GM19372 (cell line): ENCODE results near the gene UBR4.

ENCODE experiments used
- ATAC-seq: cut with Tn5 transposase; IDR thresholded peaks from one replicate; pipeline ENCODE4 v1.9.1; 2021; ENCODE audit warnings: mild to moderate bottlenecking, low read depth, moderate library complexity; ENCODE audit not compliant: unreplicated experiment

Gene UBR4

DNA sequence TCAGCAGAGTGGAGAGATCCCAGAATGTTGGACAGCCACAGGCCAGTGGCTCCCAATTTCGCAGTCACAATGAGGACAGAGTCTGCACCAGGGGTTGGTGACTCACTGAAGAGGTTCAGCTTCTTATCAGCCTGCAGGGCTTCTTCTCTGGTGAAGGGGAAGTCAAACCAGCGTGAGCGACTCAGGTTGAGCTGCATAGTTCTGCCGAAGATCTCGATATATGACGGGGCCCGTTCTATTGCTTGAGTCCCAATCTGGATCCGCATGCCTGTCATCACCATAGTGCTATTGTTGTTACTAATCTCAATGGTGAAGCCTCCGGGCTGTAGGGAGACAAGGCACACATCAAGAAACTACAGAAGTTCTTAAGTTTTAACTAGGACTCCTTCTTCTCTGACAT is 58.5 kb downstream of the UBR4 start:
- no peak for ATAC-seq

GRCh38 chr1:19149736-19150135 is 60.3 kb downstream of the UBR4 start:
- no peak for ATAC-seq

GRCh38 chr1:19140465-19140864 is 69.6 kb downstream of the UBR4 start:
- ATAC-seq: no peak

GRCh38 chr1:19139711-19140110 is 70.4 kb downstream of the UBR4 start:
- ATAC-seq: no peak

DNA sequence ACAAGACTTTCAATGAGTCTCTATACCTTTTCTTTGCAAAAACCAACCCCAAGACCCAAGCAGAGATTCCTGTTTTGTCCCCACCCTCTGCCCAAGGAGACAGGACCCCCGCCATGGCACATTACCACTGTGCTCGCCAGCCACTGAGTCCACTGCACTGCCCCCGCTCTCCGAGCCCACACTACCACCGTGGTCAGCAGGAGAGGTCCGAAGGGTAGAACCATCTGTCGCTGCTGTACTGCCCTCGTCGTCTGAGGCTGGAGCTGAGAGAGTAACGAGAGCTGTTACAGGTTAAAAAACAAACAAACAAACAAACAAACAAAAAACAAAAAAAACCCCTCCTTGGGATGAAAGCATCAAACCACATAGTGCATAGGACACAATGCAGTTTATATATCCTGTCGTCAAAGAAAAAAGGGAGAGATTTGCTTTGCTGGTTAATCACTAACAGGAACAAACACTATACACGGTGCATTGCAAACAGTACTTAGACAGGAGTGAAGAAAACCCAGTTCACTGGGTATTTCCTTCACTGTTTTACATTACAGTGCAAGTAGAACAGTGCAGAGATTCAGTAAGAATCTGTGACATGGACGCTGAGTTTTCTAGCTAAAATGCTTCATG is 71.0 kb downstream of the UBR4 start:
- no peak for ATAC-seq

GRCh38 chr1:19138331-19138730 is 71.7 kb downstream of the UBR4 start:
- no peak for ATAC-seq

GRCh38 chr1:19137158-19137557 is 72.9 kb downstream of the UBR4 start:
- no peak for ATAC-seq

DNA sequence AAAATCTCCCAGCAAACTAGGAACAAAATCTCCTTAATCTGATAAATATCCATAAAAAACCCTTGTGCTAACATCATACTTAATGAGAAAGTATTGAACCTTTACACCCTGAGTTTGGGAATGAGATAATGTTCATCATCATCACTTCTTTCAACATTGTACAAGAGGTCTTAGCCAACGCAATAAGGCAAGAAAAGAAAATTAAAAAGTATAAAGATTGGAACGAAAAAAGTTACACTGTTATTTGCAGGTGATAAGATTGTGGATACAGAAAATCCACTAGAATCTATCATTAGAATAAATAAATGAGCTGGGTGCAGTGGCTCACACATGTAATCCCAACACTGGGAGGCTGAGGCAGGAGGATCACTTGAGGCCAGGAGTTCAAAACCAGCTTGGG is 76.7 kb downstream of the UBR4 start:
- no peak for ATAC-seq

GRCh38 chr1:19130468-19130867 is 79.6 kb downstream of the UBR4 start:
- no peak for ATAC-seq

DNA sequence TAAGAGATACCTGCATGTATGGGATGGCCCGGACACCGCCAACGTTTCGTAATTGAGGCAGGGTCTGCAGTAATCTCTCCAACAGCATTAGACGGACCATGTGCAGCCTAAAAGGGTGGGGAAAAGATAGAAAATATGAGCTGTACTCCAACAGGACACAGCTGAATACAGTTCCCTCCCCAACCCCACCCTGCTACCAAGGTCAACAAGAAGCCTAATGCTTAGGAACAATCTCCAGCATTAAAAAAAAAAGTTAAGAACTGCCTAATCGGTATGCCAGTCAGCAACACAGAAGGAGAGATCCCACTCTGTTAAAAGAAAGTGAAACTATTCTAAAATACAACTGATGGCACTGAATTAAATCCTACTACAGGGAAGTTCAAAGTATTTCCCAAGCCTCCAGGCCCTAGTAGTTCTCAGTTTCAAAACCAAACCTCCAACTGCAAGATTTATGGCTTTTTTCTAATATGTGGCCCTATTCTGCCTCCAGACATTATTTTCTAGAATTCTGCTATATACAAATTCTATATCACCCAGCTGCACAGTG is 81.0 kb downstream of the UBR4 start:
- ATAC-seq: no peak

- no peak for ATAC-seq
Observed at GRCh38 chr1:19124273-19124672, 85.8 kb downstream of the UBR4 start.

DNA sequence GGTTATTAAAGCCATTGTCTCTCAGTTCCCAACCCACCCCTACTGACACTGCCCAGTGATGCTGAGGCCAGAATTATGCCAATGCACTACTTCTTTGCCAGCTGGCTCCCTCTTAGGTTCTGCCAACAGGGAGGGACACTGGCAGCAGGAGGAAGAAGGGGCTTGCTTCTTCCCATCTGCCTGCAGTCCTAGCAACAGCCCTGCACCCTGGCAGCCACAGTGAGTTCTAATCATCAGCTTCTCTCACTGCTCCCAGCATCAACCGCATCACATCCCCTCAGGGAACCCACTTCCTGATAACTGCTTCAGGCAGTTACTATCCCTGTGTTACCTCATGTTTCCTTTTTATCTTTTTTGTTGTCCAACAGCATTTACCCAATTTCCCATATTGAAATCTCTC is 86.2 kb downstream of the UBR4 start:
- no peak for ATAC-seq

GRCh38 chr1:19122668-19123067 is 87.4 kb downstream of the UBR4 start:
- ATAC-seq: no peak

GRCh38 chr1:19121192-19121591 is 88.9 kb downstream of the UBR4 start:
- ATAC-seq: no peak

- no peak for ATAC-seq
Observed at GRCh38 chr1:19120070-19120469, 90.0 kb downstream of the UBR4 start.

- ATAC-seq: no peak
Observed at GRCh38 chr1:19115082-19115808, 94.8 kb downstream of the UBR4 start.

GRCh38 chr1:19113697-19114092 is 96.4 kb downstream of the UBR4 start:
- no peak for ATAC-seq

DNA sequence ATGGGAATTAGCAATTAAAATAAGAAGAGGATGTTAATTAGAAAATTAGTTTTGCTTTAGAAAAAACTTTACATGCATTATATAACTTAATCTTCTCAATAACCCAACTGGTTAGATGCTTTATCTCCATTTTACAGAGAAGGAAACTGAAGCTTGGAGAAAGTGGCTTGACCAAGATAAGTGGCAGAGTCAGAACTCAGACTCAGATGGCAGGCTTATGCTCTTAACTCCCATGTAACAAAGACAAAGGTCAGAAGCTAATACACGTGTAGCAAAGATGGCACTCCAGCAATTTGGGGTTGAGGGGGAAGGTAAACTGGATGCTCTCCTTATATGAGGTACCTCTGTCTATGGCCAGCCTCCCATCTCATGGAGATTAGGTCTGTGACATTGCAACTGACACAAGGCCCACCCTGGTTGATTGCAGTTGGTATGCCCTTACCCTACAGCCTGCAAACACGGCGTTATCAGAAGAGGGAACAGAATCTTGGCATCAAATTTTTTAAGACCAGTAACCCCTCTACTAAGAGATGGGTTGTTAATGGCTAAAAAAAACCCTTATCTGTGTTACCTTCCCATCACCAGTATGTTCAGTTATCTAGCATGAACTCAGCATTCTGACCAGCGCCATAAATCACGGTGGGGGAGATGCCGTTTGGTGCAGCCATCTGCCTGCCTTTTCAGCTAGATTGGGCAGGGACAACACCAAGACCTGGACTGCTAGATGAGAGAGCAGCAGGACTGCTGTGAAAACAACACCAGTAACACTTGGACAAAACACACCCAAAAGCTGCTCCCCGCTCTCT is 97.0 kb downstream of the UBR4 start:
- ATAC-seq: no peak

- ATAC-seq: no peak
Observed at GRCh38 chr1:19110257-19110927, 99.7 kb downstream of the UBR4 start.

DNA sequence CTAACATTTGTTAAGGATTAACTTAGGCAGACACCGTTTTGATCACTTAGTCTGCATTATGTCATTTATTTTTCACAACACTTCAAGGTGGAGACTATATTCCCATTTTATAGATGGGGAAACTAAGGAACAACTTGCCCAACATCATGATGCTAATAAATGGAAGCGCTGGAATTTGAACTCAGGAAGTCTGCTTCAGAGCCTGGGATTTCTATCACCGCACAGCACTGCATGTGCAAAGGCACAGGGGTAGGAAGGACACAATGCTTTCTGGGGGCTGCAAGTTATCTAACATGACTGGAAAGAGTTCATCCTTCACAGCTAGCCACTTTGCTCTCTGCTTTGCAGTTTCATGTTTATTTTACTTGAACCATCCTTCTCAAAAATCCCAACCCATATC is 100.5 kb downstream of the UBR4 start:
- no peak for ATAC-seq

DNA sequence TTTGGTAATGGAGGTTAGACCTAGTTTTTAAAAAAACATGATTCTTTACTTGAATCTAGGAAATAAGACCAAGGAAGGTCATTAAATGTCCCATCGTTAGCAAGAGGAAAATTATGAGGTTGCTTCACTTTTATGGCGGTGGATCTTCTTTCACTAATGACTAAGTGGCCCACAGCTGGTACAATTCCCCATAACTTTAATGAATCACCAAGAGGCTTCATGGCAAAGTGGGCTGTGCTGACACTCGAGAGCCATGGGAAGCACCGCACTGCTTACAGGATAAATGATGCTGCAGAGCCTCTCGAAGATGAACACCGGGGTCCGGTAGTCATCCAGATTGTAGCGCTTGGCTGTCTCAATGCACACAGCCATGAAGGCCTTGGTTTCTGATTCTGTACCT is 108.8 kb downstream of the UBR4 start:
- no peak for ATAC-seq
